ENCODE measurements around the gene KRTAP9-7. TPM values are rescaled to one million over a fixed set of nuclear protein-coding genes. Genes with fewer than 3 reads are reported as not detected.

Gene KRTAP9-7
- total RNA-seq, 1 donor from 2014 or later, result not detected

- Mint-ChIP-seq H3K4me1 (peaks cover 17% of the 10 kb centered on the region), H3K36me3 (peaks cover 6% of the 10 kb centered on the region), H3K9me3 (peaks cover 15% of the 10 kb centered on the region), H3K27me3 (ENCODE audit: low read depth) (no peaks in the 10 kb centered on the region), H3K4me3 (no peak overlapping the region), H3K27ac (no peak overlapping the region)
- no peak for TF ChIP-seq CTCF (IDR thresholded peaks at IDR 0.05; ENCODE audit: unreplicated experiment)
- no peak for DNase-seq (ENCODE audit: low spot score in 2 of 2, unreplicated experiment in 2 of 2)
Measured at GRCh38 chr17:41296846-41297245, 21.3 kb downstream of the KRTAP9-7 start.

GRCh38 chr17:41298458-41299135, 23.1 kb downstream of the KRTAP9-7 start:
- H3K27me3 Mint-ChIP-seq (ENCODE audit: low read depth), result no peaks in the 10 kb centered on the region
- H3K27ac Mint-ChIP-seq, result no peak overlapping the region
- no peak for DNase-seq (ENCODE audit: low spot score in 2 of 2, unreplicated experiment in 2 of 2)
- no peak overlapping the region for H3K4me3 Mint-ChIP-seq
- H3K9me3 Mint-ChIP-seq, result peaks cover 15% of the 10 kb centered on the region
- H3K36me3 Mint-ChIP-seq, result peaks cover 6% of the 10 kb centered on the region
- peaks cover 12% of the 10 kb centered on the region for H3K4me1 Mint-ChIP-seq
- TF ChIP-seq CTCF (IDR thresholded peaks at IDR 0.05; ENCODE audit: unreplicated experiment), result no peak

- TF ChIP-seq CTCF (IDR thresholded peaks at IDR 0.05; ENCODE audit: unreplicated experiment), result no peak
- DNase-seq (ENCODE audit: low spot score in 2 of 2, unreplicated experiment in 2 of 2), result no peak
- no peak overlapping the region for H3K4me3 Mint-ChIP-seq
- peaks cover 6% of the 10 kb centered on the region for H3K36me3 Mint-ChIP-seq
- H3K9me3 Mint-ChIP-seq, result peaks cover 12% of the 10 kb centered on the region
- H3K27me3 Mint-ChIP-seq (ENCODE audit: low read depth), result no peaks in the 10 kb centered on the region
- peaks cover 4% of the 10 kb centered on the region for H3K4me1 Mint-ChIP-seq
- H3K27ac Mint-ChIP-seq, result no peak overlapping the region
Measured at GRCh38 chr17:41301204-41301790, 25.8 kb downstream of the KRTAP9-7 start.

GRCh38 chr17:41301916-41302901, 26.7 kb downstream of the KRTAP9-7 start, which contains the start of gene KRTAP29-1:
Gene KRTAP29-1 (minus strand): TSS chr17:41302851. CDS start chr17:41302851, 0 bp downstream.
- Mint-ChIP-seq H3K9me3 (peaks cover 12% of the 10 kb centered on the region), H3K4me3 (no peak within 1 kb of the TSS), H3K4me1 (no peaks in the 10 kb centered on the region), H3K27ac (no peak within 1 kb of the TSS), H3K36me3 (peaks cover 6% of the 10 kb centered on the region), H3K27me3 (ENCODE audit: low read depth) (no peaks in the 10 kb centered on the region)
- TF ChIP-seq CTCF (IDR thresholded peaks at IDR 0.05; ENCODE audit: unreplicated experiment), result no peak
- no peak for DNase-seq (ENCODE audit: low spot score in 2 of 2, unreplicated experiment in 2 of 2)

- DNase-seq (ENCODE audit: low spot score in 2 of 2, unreplicated experiment in 2 of 2), result no peak
- Mint-ChIP-seq H3K4me3 (no peak overlapping the region), H3K27me3 (ENCODE audit: low read depth) (no peaks in the 10 kb centered on the region), H3K4me1 (no peaks in the 10 kb centered on the region), H3K27ac (no peak overlapping the region), H3K36me3 (peaks cover 6% of the 10 kb centered on the region), H3K9me3 (peaks cover 12% of the 10 kb centered on the region)
- TF ChIP-seq CTCF (IDR thresholded peaks at IDR 0.05; ENCODE audit: unreplicated experiment), result no peak
Measured at GRCh38 chr17:41302981-41303380, 27.5 kb downstream of the KRTAP9-7 start.
